Caco-2 (cell line): ENCODE results near the gene MAGI1. TPM values are rescaled to one million over a fixed set of nuclear protein-coding genes. Genes with fewer than 3 reads are reported as not detected.
A peak's percentile ranks its signal among the peaks of the same experiment; 100 is the strongest.

ENCODE experiments used
- BruUV-seq: library from RNA; stranded (reverse); fragments of 400-500 nt; replicated peaks from 2 replicates; lab custom pipeline; 2021; lab: Mats Ljungman, UMichigan
- CTCF ChIA-PET: fragments of 300-600 bp; sonication (Branson Sonifier 250); formaldehyde crosslinking; loops from one replicate; lab custom pipeline; 2022; ENCODE audit warnings: antibody characterized with exemption; lab: Charles Lee
- POLR2A ChIA-PET: fragments of 300-600 bp; sonication (Branson Sonifier 250); formaldehyde crosslinking; loops from one replicate; lab custom pipeline; 2022; ENCODE audit warnings: antibody characterized with exemption; lab: Charles Lee
- DNase-seq, 2 experiments: peaks; one replicate each; pipeline versions ENCODE4 v3.0.0 to v3.0.0-alpha.2; 2020 to 2022
- H3K27me3 ChIP-seq: replicated peaks from 2 replicates; pipeline ENCODE4 v1.6.0; 2011; ENCODE audit warnings: low read length; ENCODE audit not compliant: control insufficient read depth, insufficient read depth
- H3K36me3 ChIP-seq: 2 replicates; pipeline ENCODE4 v1.5.1; 2011; ENCODE audit warnings: low read length; ENCODE audit not compliant: control insufficient read depth, insufficient read depth
- H3K4me1 ChIP-seq: fragments of 250-450 bp; sonication (Bioruptor Pico); 2 replicates; pipeline ENCODE4 v1.5.1; 2020; ENCODE audit warnings: mild to moderate bottlenecking
- H3K4me3 ChIP-seq: 2 replicates; pipeline ENCODE4 v1.5.1; 2011; ENCODE audit warnings: low read depth, mild to moderate bottlenecking, control low read depth, low read length
- H3K9me3 ChIP-seq: fragments of 250-450 bp; sonication (Bioruptor Pico); 2 replicates; pipeline ENCODE4 v1.5.1; 2020; ENCODE audit warnings: mild to moderate bottlenecking, moderate library complexity
- H3K27ac Mint-ChIP-seq: one replicate; pipeline ENCODE4 v1.8.0; 2022; ENCODE audit warnings: mixed read lengths; ENCODE audit not compliant: unreplicated experiment
- H3K27me3 Mint-ChIP-seq: one replicate; pipeline ENCODE4 v1.8.0; 2022; ENCODE audit warnings: mixed read lengths; ENCODE audit not compliant: insufficient read depth, unreplicated experiment
- H3K36me3 Mint-ChIP-seq: one replicate; pipeline ENCODE4 v1.8.0; 2022; ENCODE audit warnings: mild to moderate bottlenecking, mixed read lengths; ENCODE audit not compliant: insufficient read depth, unreplicated experiment
- H3K4me1 Mint-ChIP-seq: one replicate; pipeline ENCODE4 v1.8.0; 2022; ENCODE audit warnings: low read depth, mixed read lengths; ENCODE audit not compliant: unreplicated experiment
- H3K4me3 Mint-ChIP-seq: one replicate; pipeline ENCODE4 v1.8.0; 2022; ENCODE audit warnings: mild to moderate bottlenecking, moderate library complexity, mixed read lengths; ENCODE audit not compliant: unreplicated experiment
- H3K9me3 Mint-ChIP-seq: one replicate; pipeline ENCODE4 v1.8.0; 2022; ENCODE audit warnings: mixed read lengths; ENCODE audit not compliant: unreplicated experiment
- intact Hi-C: fragments of 100-400 bp; cut with micrococcal nuclease; formaldehyde crosslinking; loops from one replicate; pipeline ENCODE4 v1.10.0; 2022; ENCODE audit not compliant: unreplicated experiment
- total RNA-seq: library from RNA; stranded (reverse); gene quantifications from 2 replicates; pipeline ENCODE4 v1.2.3, GENCODE V29; 2022
- TF ChIP-seq, protein P1 (sequence below), 2 experiments: fragments of 200-600 bp in 1 of 2; IDR thresholded peaks; 1 replicate in 1 of 2; 2 replicates in 1 of 2; pipeline versions ENCODE4 v1.5.1 to v1.8.0; 2011 to 2022; ENCODE audit warnings: antibody characterized with exemption in 1 of 2, control low read depth in 1 of 2, inconsistent platforms in 1 of 2, low read depth in 1 of 2, low read length in 1 of 2, mild to moderate bottlenecking in 1 of 2, moderate library complexity in 1 of 2; ENCODE audit not compliant: insufficient read depth in 1 of 2, severe bottlenecking in 1 of 2, unreplicated experiment in 1 of 2

The MAGI1 gene
- total RNA-seq, 1 experiment from 2014 or later: 64.9 TPM

- Histone ChIP-seq H3K36me3 (no peaks in the 10 kb centered on the region), H3K27me3 (no peaks in the 10 kb centered on the region), H3K4me3 (no peak overlapping the region), H3K9me3 (no peaks in the 10 kb centered on the region), H3K4me1 (peaks cover 20% of the 10 kb centered on the region)
- ChIA-PET POLR2A (no interaction called here), CTCF (no interaction called here)
- no peaks in the 10 kb centered on the region for H3K9me3 Mint-ChIP-seq
- no peaks in the 10 kb centered on the region for H3K27me3 Mint-ChIP-seq
- intact Hi-C loops: no loop called here
- no TSS peak for BruUV-seq
- H3K27ac Mint-ChIP-seq: no peak overlapping the region
- peak; percentile 18 to 44 for DNase-seq
- H3K36me3 Mint-ChIP-seq: peaks cover 5% of the 10 kb centered on the region
- TF ChIP-seq, protein P1, sequence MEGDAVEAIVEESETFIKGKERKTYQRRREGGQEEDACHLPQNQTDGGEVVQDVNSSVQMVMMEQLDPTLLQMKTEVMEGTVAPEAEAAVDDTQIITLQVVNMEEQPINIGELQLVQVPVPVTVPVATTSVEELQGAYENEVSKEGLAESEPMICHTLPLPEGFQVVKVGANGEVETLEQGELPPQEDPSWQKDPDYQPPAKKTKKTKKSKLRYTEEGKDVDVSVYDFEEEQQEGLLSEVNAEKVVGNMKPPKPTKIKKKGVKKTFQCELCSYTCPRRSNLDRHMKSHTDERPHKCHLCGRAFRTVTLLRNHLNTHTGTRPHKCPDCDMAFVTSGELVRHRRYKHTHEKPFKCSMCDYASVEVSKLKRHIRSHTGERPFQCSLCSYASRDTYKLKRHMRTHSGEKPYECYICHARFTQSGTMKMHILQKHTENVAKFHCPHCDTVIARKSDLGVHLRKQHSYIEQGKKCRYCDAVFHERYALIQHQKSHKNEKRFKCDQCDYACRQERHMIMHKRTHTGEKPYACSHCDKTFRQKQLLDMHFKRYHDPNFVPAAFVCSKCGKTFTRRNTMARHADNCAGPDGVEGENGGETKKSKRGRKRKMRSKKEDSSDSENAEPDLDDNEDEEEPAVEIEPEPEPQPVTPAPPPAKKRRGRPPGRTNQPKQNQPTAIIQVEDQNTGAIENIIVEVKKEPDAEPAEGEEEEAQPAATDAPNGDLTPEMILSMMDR (IDR thresholded peaks at IDR 0.05; ENCODE audit: insufficient read depth in 1 of 2, low read depth in 1 of 2, low read length in 1 of 2, severe bottlenecking in 1 of 2, unreplicated experiment in 1 of 2): no peak
- H3K4me3 Mint-ChIP-seq: peak overlapping the region; percentile 22
- peaks cover 26% of the 10 kb centered on the region for H3K4me1 Mint-ChIP-seq
Observed at GRCh38 chr3:65855370-65856100, 183.2 kb downstream of the MAGI1 start.

DNA sequence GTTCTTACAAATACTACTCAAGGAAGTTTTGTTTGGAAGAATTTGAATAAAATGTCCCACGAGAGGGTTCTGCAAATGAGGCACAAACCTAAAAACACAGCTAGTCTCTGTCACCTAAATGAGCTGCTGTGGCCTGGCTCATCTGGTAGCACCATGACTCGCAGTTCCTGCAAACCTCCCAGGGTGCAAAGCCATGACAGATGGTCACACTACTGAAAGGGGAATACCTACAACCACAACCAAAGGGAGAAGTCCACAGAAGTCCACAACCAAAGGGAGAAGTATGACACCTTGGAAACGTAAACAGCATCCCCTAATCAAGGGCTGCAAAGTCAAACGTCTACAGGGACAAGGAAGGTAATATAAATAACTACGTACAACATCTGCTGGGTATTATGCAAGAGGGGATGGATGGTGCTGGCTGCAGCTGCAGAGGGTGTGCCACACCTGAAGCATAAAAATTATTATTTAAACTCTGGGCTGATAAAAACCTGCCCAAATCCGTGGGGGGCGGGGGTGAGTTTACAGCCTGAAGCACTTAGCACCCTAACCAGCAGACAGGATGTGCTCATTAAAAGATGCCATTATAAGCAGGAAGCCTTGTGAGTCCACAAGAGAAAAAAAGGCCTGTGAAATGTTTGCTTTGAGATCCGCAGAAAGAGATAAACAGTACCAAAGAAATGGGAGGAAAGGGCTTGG, 184.0 kb downstream of the MAGI1 start:
- CTCF ChIA-PET: no interaction called here
- Histone ChIP-seq H3K36me3 (no peaks in the 10 kb centered on the region), H3K4me1 (peaks cover 20% of the 10 kb centered on the region), H3K9me3 (no peaks in the 10 kb centered on the region), H3K27me3 (no peaks in the 10 kb centered on the region), H3K4me3 (no peak overlapping the region)
- POLR2A ChIA-PET: no interaction called here
- no peaks in the 10 kb centered on the region for H3K9me3 Mint-ChIP-seq
- H3K27ac Mint-ChIP-seq: no peak overlapping the region
- peak overlapping the region; percentile 22 for H3K4me3 Mint-ChIP-seq
- DNase-seq: peak; percentile 49 to 64
- peaks cover 26% of the 10 kb centered on the region for H3K4me1 Mint-ChIP-seq
- intact Hi-C loops: no loop called here
- peaks cover 5% of the 10 kb centered on the region for H3K36me3 Mint-ChIP-seq
- H3K27me3 Mint-ChIP-seq: no peaks in the 10 kb centered on the region
- TF ChIP-seq, protein P1 (IDR thresholded peaks at IDR 0.05; ENCODE audit: insufficient read depth in 1 of 2, low read depth in 1 of 2, low read length in 1 of 2, severe bottlenecking in 1 of 2, unreplicated experiment in 1 of 2): no peak
- BruUV-seq: no TSS peak

DNA sequence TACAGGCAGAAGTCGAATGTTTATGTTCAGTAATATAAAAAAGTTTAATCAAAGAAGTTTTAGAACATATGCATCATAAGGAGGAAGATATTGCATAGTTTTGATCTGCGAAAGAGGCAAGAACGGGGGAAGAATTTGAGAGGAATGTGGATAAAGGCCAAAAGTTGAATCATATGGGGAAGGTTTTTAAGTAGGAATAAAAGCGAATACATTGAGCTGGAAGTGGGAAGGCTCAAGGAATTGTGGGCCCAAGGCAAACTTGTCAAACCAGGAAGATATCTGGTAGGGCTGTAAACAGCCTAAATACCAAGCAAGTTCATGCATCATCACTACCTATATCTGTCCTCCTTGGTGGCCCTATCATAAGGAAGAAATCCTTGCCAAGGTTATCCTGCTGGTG, 186.9 kb downstream of the MAGI1 start:
- POLR2A ChIA-PET: interaction anchor here (0.6 kb wide), 1 partner anchor 145 kb away, joined by 6 read pairs; no protein-coding TSS in a partner anchor
- no peaks in the 10 kb centered on the region for H3K36me3 ChIP-seq
- H3K4me3 ChIP-seq: no peak overlapping the region
- H3K4me1 ChIP-seq: peaks cover 17% of the 10 kb centered on the region
- CTCF ChIA-PET: no interaction called here
- H3K27me3 ChIP-seq: no peaks in the 10 kb centered on the region
- BruUV-seq: no TSS peak
- Mint-ChIP-seq H3K36me3 (peaks cover 5% of the 10 kb centered on the region), H3K27me3 (no peaks in the 10 kb centered on the region), H3K9me3 (no peaks in the 10 kb centered on the region), H3K4me3 (no peak overlapping the region), H3K27ac (no peak overlapping the region), H3K4me1 (peaks cover 19% of the 10 kb centered on the region)
- H3K9me3 ChIP-seq: no peaks in the 10 kb centered on the region
- DNase-seq: no peak
- intact Hi-C loops: no loop called here
- TF ChIP-seq, protein P1 (IDR thresholded peaks at IDR 0.05; ENCODE audit: insufficient read depth in 1 of 2, low read depth in 1 of 2, low read length in 1 of 2, severe bottlenecking in 1 of 2, unreplicated experiment in 1 of 2): no peak
